Urinary bladder (tissue), 4 donors: ENCODE results near the gene ADCY10. TPM values are rescaled to one million over a fixed set of nuclear protein-coding genes. Genes with fewer than 3 reads are reported as not detected.

Experiments
- DNase-seq: peaks from one replicate; pipeline ENCODE4 v3.0.0-alpha.2; 2015; ENCODE audit errors: extremely low spot score
- H3K27ac ChIP-seq: one replicate; pipeline ENCODE4 v1.5.1; 2013; ENCODE audit warnings: low read depth, mild to moderate bottlenecking, moderate library complexity
- H3K36me3 ChIP-seq: one replicate; pipeline ENCODE4 v1.6.1; 2013; ENCODE audit warnings: mild to moderate bottlenecking, moderate library complexity; ENCODE audit not compliant: insufficient read depth
- H3K4me1 ChIP-seq: one replicate; pipeline ENCODE4 v1.6.1; 2013; ENCODE audit warnings: mild to moderate bottlenecking, moderate library complexity; ENCODE audit not compliant: insufficient read depth
- H3K4me3 ChIP-seq: one replicate; pipeline ENCODE4 v1.5.1; 2013; ENCODE audit warnings: low read depth, low read length
- whole genome bisulfite sequencing: extraction: QIAGEN DNeasy Blood & Tissue Kit; methylation state at CpG from one replicate; pipeline ENCODE4 v1.1.7; 2013; 5-methylcytosine and 5-hydroxymethylcytosine counted together
- polyA plus RNA-seq: library from polyadenylated mRNA; stranded (reverse); fragments of 200-250 nt; gene quantifications from one replicate; pipeline ENCODE4 v1.2.3, GENCODE V29; 2013
- total RNA-seq: library from RNA; depleted of rRNA; stranded (reverse); fragments of >200 nt; gene quantifications from one replicate; pipeline ENCODE4 v1.2.3, GENCODE V29; 2014
- donor health status: healthy with polysubstance abuse.
- donor health status: healthy.

ADCY10 gene
- total and polyA plus RNA-seq, 2 donors = 0.06 to 0.37 TPM

GRCh38 chr1:167775178-167775577 lies 138.8 kb downstream of the ADCY10 start:
- WGBS = 65% methylated on average over 2 of the region's 2 CpGs
- Histone ChIP-seq H3K27ac (no peak overlapping the region), H3K4me3 (no peak overlapping the region), H3K4me1 (no peaks in the 10 kb centered on the region), H3K36me3 (no peaks in the 10 kb centered on the region)
- no peak for DNase-seq

- no peaks in the 10 kb centered on the region for H3K36me3 ChIP-seq
- no peak for DNase-seq
- no peak overlapping the region for H3K27ac ChIP-seq
- no peak overlapping the region for H3K4me3 ChIP-seq
- no peaks in the 10 kb centered on the region for H3K4me1 ChIP-seq
Observed at GRCh38 chr1:167774710-167775109, 139.2 kb downstream of the ADCY10 start.

- 95% methylated on average over 2 of the region's 2 CpGs for WGBS
- H3K36me3 ChIP-seq = no peaks in the 10 kb centered on the region
- no peak overlapping the region for H3K4me3 ChIP-seq
- H3K4me1 ChIP-seq = no peaks in the 10 kb centered on the region
- H3K27ac ChIP-seq = no peak overlapping the region
- DNase-seq = no peak
Observed at GRCh38 chr1:167773516-167773915, 140.4 kb downstream of the ADCY10 start.

DNA sequence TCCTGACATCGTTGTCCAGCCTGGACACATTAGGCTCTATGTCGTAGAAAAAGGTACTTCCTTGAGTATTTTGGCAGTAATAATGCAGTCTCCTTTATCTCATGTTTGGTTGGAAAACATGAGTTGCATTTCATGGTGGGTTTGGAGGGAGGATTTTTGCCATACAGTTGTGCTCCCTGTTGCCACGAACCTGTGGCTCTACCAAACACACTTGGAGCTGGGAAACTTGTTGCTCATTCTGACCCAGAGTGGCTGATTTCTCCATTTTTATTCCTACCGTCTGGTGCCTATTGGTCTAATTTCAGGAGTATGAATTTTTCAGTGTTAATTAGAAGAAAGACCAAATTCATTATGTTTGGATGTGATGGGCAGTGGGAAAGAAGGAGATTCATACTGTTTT lies 141.5 kb downstream of the ADCY10 start:
- WGBS = 92% methylated on average over 4 of the region's 4 CpGs
- Histone ChIP-seq H3K4me1 (no peaks in the 10 kb centered on the region), H3K4me3 (no peak overlapping the region), H3K27ac (no peak overlapping the region), H3K36me3 (no peaks in the 10 kb centered on the region)
- DNase-seq = no peak

- H3K36me3 ChIP-seq = peaks cover 2% of the 10 kb centered on the region
- 91% methylated on average over 3 of the region's 3 CpGs for WGBS
Observed at GRCh38 chr1:167770127-167770526, 143.8 kb downstream of the ADCY10 start.

DNA sequence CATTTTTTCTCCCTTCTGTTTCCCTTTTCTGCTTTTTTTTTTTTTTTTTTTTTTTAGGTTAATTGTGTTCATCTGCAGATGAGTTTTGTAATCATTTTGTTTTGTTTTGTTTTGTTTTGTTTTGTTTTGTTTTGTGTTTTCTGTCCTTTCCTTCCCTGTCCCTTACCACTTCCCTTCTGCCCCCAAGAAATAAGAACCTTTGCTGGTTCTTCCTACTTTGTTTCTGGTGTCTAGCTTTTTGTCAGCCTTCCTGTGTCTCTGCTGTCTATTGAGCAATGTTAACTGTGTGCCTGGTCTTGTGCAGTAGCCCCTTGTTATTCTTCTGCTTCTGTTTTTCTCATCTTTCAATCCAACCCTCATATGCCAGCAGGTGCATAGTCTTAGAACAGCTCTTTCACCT lies 146.2 kb downstream of the ADCY10 start:
- DNase-seq = no peak
- Histone ChIP-seq H3K4me1 (no peaks in the 10 kb centered on the region), H3K4me3 (no peak overlapping the region), H3K27ac (no peak overlapping the region), H3K36me3 (peaks cover 2% of the 10 kb centered on the region)

More at GRCh38 chr1:167770127-167770526, 143.8 kb downstream of the ADCY10 start:
- no peak for DNase-seq
- no peak overlapping the region for H3K27ac ChIP-seq
- H3K4me3 ChIP-seq = no peak overlapping the region
- H3K4me1 ChIP-seq = no peaks in the 10 kb centered on the region

DNA sequence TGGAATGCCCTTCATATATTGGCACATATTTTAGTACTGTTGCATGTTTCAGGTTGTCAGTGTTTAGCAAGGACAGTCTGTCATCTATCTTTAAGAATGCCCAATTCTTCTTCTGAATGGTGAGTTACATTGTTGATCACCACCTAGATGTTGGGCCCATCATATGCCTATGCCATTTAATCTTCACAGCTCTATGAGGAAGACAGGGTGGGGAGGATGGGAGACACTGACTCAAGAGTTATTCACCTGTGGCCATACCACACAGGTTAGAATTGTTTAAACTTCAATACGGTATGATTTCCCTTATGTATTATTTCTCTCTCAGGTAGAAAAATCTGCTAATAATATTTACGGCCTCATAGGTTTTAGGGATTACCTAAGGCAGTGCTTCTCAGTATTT lies 147.4 kb downstream of the ADCY10 start:
- H3K4me3 ChIP-seq = no peak overlapping the region
- no peak for DNase-seq
- WGBS = 97% methylated on average over 2 of the region's 2 CpGs

GRCh38 chr1:167765496-167765895 lies 148.4 kb downstream of the ADCY10 start:
- H3K27ac ChIP-seq = no peak overlapping the region
- peaks cover 2% of the 10 kb centered on the region for H3K36me3 ChIP-seq
- DNase-seq = no peak
- H3K4me1 ChIP-seq = no peaks in the 10 kb centered on the region
- WGBS = 85% methylated on average over 6 of the region's 6 CpGs
- H3K4me3 ChIP-seq = no peak overlapping the region

More for the DNA sequence above, 147.4 kb downstream of the ADCY10 start:
- H3K27ac ChIP-seq = no peak overlapping the region
- H3K36me3 ChIP-seq = peaks cover 2% of the 10 kb centered on the region
- H3K4me1 ChIP-seq = no peaks in the 10 kb centered on the region

DNA sequence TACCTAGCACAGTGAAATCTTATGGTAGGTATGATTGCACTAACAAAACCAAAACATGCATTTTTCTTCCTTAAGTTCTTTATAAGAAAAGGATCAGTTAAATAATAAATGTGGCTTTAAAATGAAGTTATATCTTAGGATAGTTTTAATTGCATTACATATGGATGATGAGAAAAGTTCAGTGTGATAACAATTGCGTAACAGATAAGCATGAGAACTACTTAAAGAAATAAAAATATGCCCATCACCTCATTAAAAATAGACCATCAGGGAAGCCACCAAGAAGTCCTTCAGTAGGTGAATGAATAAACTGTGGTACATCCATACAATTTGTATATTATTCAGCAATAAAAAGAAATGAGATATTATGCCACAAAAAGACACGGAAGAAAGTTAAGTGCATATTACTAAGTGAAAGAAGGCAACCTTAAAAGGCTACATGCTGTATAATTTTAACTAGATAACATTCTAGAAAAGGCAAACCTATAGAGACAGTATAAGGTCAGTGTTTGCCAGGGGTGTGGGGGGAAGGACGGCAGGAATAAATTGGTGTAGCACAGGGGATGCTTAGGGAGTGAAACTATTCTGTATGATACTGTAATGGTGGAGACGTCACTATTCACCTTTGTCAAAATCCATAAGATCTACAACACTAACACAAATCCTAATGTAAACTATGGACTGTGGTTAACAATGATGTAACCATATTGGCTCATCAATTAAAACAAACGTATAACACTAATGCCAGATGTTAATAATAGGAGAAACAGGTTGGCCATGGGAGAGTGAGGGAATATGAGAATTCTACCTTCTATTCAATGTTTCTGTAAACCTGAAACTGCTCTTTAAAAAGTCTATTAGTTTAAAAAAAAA lies 149.2 kb downstream of the ADCY10 start:
- DNase-seq = no peak
- 86% methylated on average over 5 of the region's 5 CpGs for WGBS
- Histone ChIP-seq H3K36me3 (peaks cover 2% of the 10 kb centered on the region), H3K27ac (no peak overlapping the region), H3K4me1 (peaks cover 1% of the 10 kb centered on the region), H3K4me3 (no peak overlapping the region)

DNA sequence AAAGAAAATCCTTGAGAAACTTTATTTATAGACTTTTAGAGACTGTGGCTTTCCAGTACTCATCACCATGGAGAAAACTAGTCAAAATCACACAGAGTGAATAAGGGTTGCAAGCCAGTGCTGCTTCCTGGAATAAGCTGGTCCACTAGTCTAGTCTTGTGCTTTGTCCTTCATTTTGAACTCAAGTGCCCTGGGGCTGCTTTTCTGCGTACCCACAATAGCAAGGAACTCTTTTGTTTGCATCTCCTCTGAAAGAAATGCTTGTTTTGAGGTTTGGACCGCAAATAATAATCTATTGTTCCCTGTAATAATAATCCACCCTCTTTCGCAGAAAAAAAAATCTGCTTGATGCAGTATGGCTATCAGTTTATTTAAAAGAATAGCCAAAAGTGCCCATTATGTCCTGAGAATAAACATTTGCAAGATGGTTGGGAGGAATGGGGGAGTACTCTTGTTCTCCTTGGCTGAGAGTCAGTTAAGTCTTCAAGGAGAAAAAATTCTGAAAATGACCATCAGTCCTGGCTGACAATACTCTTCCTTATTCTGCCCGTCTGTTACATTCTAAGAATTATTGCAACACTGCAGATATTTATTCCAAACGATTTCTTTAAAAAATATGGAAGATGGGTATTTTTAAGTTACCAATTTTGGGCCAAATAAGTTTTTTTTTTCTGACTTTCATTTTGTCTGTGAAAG lies 150.3 kb downstream of the ADCY10 start:
- no peak for DNase-seq
- 76% methylated on average over 5 of the region's 5 CpGs for WGBS
- peaks cover 2% of the 10 kb centered on the region for H3K4me1 ChIP-seq
- H3K27ac ChIP-seq = no peak overlapping the region
- no peak overlapping the region for H3K4me3 ChIP-seq
- H3K36me3 ChIP-seq = peaks cover 2% of the 10 kb centered on the region

- Histone ChIP-seq H3K36me3 (peaks cover 2% of the 10 kb centered on the region), H3K4me1 (peaks cover 2% of the 10 kb centered on the region), H3K4me3 (no peak overlapping the region), H3K27ac (no peak overlapping the region)
- WGBS = 93% methylated on average over 8 of the region's 8 CpGs
- DNase-seq = no peak
Observed at GRCh38 chr1:167762061-167762746, 151.7 kb downstream of the ADCY10 start.

- H3K4me1 ChIP-seq = peaks cover 2% of the 10 kb centered on the region
- no peak for DNase-seq
- no peaks in the 10 kb centered on the region for H3K36me3 ChIP-seq
- H3K4me3 ChIP-seq = no peak overlapping the region
- WGBS = 45% methylated on average over 2 of the region's 2 CpGs
- no peak overlapping the region for H3K27ac ChIP-seq
Observed at GRCh38 chr1:167761400-167761799, 152.5 kb downstream of the ADCY10 start.
